GM19025 (cell line): ENCODE measurements around the gene SRSF9.
A peak's percentile ranks its signal among the peaks of the same experiment; 100 is the strongest.

Experiments
- ATAC-seq: cut with Tn5 transposase; IDR thresholded peaks from one replicate; pipeline ENCODE4 v1.9.1; 2021; ENCODE audit warnings: mild to moderate bottlenecking, low read depth, moderate library complexity; ENCODE audit not compliant: unreplicated experiment

Gene SRSF9

DNA sequence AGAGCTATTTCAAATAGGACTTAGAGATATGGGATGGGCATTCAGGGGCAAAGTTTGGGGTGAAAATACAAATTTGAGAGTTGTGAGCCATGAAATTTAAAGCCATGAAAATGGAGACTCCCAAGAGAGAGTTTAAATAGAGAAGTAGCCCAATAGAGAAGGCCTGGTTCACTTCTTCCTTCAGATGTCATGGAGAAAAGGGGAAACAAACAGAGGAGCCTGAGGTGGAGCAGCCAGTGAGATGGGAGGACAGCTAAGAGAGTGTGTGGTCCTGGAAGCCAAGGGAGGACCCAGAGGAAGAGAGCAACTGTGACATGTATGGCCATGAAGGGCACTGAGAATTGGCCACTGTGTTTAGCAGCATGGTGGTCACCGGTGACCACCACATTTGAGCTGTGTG, 14.1 kb upstream of the SRSF9 start:
- no peak for ATAC-seq

- no peak for ATAC-seq
Observed at GRCh38 chr12:120481022-120481767, 11.6 kb upstream of the SRSF9 start.

DNA sequence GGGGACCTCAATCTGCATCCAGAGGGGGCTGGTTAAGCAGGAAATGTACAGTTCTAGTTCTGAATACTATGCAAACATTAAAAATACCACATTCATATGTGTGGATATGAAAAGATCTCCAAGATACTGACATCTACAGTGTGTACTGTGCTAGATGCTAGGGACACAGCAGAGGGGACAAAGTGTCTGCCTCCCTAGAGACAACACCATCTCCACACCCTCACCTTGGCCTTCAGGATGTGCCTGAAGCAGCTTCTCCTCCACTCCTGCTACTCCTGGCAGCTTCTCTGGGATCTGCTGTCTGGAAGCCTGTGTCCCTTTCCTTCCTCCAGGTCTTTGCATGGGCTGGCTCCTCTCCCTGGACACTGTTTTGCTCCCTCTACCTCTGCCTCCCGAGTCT, 10.7 kb upstream of the SRSF9 start:
- ATAC-seq, result no peak

GRCh38 chr12:120479458-120479857, 9.9 kb upstream of the SRSF9 start:
- ATAC-seq, result no peak

GRCh38 chr12:120475643-120476042, 6.1 kb upstream of the SRSF9 start:
- no peak for ATAC-seq

- no peak for ATAC-seq
Observed at GRCh38 chr12:120474616-120474960, 5.0 kb upstream of the SRSF9 start.

DNA sequence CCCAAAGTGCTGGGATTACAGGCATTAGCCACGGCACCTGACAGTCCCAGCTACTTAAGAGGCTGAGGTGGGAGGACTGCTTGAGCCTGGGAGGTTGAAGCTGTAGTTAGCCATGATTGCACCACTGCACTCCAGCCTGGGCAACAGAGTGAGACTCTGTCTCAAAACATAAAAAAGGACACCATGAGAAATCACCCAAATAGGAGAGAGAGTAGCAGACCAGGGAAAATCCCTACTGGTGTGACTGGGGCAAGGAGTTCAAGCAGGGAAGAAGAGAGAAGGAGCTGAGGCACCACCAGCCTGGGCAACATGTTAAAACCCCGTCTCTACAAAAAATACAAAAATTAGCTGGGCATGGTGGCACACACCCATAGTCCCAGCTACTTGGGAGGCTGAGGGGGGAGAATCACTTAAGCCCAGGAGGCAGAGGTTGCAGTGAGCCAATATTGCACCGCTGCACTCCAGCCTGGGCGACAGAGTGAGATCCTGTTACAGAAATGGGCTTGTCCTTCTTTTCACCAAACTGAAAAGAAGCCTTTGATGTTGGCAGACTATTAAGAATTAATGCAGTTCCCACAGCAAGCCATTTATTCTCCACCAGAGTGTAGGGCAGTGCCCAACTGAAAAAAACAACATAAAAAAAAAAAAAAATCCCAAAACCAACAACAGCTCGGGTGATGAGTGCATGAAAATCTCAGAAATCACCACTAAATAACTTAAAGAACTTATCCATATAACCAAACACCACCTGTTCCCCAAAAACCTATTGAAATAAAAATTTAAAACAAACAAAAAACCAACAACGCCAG, 4.5 kb upstream of the SRSF9 start:
- no peak for ATAC-seq

- no peak for ATAC-seq
Observed at GRCh38 chr12:120472521-120472920, 3.0 kb upstream of the SRSF9 start.

DNA sequence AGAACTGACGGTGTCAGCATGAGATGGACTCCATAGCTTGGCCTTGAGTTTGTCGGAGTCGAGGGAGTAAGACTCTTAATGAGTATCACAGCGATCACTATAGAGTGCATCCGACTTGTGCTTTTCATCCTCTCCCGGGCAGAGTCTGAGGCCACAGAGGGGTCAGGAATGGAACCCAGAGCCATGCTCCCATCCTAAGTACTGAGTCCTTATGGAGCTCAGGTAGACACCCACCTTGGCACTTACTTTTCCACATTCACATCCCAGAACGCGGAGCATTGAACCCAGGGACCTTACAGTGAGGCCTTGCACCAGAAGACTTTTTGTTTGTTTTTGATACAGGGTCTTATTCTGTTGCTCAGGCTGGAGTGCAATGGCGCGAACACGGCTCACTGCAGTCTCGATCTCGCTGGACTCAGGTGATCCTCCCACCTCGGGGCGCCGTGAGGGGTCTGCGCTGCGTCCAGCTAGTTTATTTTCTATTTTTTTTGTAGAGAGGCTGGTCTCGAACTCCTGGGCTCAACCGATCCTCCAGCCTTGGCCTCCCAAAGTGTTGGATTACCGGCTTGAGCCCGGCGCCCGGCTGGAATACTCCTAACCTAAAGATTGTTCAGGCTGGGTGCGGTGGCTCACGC, 719 bp upstream of the SRSF9 start:
- ATAC-seq, result no peak

DNA sequence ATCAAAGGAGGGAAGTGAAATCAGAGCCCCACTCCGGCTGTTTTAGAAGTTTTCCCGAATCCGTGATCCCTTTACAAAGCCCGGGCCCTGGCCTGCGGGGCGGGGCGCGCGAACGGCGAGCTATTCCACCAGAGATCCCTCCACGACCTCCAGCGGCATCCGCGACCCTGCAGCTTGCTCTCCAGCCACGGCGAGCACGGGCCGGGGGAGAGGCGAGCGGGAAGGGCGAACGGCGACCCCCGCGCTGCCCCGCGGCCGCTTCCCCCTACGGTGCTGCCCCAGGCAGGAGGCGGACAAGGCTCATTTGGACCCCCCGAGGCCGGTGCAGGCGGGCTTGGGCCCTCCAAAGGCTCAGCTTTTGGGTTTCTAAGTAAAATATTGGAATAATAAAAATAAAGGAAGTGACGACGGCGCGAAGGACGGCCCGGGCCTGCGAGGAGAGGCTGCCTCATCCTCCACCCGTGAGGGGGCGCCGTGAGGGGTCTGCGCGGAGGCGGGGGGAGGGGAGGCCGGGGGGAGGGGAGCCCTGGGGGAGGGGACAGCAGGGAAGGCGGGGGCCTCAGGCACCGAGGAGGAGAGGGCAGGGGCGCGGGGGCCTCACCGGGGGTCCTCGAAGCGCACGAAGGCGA, 613 bp downstream of the SRSF9 start:
- ATAC-seq, result peak; percentile 18

- no peak for ATAC-seq
Observed at GRCh38 chr12:120468325-120468820, 1.2 kb downstream of the SRSF9 start.

DNA sequence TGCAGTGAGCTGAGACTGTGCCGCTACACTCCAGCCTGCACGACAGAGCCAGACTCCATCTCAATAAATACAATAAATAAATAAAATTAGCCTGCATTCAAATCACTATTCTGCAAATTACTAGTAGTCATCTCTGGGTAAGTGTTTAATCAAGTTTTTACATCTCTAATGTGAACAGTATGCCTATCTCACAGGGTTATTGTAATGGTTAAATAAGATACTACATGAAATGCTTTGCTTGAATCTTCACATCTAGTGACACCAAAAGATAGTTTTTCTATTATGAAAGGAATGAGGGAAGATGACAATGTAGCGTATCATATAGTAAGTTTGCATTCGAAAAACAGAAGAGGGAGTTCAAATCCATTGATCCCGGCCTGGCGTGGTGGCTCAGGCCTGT, 2.1 kb downstream of the SRSF9 start:
- no peak for ATAC-seq

DNA sequence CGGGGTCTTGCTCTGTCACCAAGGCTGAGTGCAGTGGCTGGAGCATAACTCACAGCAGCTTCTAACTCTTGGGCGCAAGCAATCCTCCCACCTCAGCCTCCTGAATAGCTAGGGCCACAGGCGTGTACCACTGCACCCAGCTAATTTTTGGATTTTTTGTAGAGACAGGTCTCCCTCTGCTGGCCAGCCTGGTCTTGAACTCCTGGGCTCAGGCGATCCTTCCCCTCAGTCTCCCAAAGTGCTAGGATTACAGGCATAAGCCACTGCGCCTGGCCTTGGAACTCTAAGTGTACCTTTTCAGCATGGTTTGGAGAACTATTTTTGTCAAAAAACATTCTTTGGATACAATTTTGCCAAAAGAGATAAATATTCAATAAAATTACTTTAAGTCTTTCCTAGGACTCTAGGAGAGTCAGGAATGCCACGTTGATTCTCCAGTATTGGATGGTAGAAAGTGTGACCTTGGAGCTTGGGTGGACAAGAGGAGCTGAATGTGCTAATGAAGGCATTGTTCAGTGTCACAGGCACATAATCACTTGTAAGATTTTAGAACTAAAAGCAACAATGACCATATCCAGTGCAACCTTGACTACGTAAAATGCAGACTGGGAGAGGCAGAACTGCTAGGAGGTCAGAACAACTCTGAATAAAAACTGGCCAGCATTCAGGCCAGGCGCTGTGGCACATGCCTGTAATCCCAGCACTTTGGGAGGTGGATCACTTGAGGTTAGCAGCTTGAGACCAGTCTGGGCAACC, 2.8 kb downstream of the SRSF9 start:
- no peak for ATAC-seq

- ATAC-seq, result no peak
Observed at GRCh38 chr12:120465756-120466155, 3.8 kb downstream of the SRSF9 start.

DNA sequence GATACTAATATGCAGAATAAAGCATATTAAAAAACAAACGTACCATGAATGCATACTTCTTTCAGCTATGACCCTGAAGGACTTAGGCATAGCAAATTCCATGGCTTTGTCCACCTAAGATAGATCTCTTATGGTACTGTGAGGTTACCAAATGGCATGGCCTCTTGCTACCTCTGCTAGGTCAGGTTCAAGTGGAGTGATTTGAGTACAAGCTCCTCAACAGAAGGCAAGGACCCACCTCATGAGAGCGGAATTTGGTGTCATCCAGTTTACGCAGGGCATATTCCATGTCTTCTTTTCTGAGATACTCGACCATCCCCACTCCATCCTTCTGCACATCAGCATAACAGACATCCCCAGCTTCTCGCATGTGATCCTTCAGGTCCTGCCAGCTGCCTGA, 5.8 kb downstream of the SRSF9 start:
- ATAC-seq, result no peak

DNA sequence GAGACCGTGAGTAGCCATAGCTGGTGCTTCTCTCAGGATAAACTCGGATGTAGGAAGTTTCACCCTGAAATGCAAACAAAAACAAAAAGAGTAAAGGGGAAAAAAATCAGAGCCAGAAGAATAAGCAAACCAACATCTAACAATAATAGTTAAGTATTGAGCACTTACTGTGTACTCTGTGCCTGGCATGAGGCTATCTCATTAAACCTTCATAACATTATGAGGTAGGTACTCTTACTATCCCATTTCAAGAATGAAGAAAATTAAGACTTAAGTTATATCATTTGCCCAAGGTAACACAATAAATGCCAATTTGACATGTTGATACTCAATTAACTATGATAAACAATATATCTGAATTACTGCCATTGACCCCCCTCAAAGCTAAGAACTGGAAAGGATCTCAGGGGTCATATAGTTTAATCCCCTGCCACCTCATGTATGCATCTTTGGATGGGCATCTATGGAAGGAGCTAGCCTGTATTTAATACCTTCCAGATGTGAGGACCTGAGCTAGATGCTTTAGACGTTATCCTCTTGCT, 7.4 kb downstream of the SRSF9 start:
- no peak for ATAC-seq

DNA sequence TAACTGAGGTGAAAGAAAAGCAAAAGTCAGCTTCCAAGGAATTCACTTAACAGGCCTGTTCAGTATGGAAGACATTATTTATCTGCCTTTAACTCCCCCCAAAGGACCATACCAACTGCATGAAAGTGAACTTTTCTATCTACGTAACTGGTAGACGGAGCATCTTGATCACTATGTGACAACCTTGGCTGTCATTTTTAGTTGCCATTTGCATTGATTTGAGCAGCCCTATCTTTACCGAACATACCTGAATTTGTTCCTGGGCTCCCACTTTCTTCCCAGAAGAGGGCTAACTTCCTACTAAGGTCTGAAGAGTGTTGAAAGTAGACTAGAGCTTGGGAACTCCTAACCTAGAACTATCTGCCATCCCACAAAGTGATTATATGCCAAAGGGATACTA, 9.4 kb downstream of the SRSF9 start:
- ATAC-seq, result no peak

GRCh38 chr12:120457133-120457532, 12.4 kb downstream of the SRSF9 start:
- no peak for ATAC-seq

- no peak for ATAC-seq
Observed at GRCh38 chr12:120455302-120455701, 14.2 kb downstream of the SRSF9 start.

DNA sequence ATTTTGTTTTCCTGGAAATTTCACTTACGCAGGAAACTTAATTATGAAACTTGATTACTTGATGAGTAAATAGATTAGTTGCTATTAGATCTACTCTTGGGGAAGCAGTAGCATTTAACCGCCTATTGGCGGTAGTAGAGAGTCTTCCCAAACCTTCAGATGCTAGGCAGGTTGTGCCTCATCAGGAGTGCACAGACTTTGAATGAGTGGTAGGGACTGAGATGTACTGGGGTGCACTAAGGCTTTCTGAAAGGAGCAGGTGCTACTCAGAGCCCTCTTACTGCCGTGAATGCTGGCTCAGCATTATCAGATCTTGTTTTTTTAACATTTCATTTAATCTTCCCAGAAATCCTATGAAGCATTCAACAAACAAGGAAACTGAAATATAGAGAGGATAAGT, 15.6 kb downstream of the SRSF9 start:
- no peak for ATAC-seq
